ENCODE results near the gene PDZD8.

DNA sequence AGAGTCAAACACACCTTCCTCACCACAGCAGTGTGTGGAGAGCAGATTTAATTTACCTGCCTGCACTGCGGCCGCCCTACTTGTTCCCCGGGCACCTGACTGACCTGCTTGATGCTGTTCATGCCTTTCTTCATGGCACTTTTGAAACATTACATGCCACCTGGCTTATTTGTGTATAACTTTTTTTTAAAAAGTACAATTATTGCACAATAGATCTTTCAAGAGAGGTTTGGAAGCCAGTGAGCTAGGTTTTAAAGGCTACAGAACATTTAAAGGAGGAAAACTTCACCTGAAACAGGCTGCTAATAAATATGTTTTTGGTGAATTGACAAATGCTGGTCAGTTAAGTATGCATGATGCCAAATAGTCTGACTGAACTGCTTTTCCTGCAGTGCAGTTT lies 101.3 kb downstream of the PDZD8 start:
- TF ChIP-seq, protein P1, sequence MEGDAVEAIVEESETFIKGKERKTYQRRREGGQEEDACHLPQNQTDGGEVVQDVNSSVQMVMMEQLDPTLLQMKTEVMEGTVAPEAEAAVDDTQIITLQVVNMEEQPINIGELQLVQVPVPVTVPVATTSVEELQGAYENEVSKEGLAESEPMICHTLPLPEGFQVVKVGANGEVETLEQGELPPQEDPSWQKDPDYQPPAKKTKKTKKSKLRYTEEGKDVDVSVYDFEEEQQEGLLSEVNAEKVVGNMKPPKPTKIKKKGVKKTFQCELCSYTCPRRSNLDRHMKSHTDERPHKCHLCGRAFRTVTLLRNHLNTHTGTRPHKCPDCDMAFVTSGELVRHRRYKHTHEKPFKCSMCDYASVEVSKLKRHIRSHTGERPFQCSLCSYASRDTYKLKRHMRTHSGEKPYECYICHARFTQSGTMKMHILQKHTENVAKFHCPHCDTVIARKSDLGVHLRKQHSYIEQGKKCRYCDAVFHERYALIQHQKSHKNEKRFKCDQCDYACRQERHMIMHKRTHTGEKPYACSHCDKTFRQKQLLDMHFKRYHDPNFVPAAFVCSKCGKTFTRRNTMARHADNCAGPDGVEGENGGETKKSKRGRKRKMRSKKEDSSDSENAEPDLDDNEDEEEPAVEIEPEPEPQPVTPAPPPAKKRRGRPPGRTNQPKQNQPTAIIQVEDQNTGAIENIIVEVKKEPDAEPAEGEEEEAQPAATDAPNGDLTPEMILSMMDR (IDR thresholded peaks at IDR 0.05; ENCODE audit: poor library complexity, severe bottlenecking): no peak
- TF ChIP-seq EZH2 (IDR thresholded peaks at IDR 0.05; ENCODE audit: borderline replicate concordance, insufficient read depth, low read length, poor library complexity, severe bottlenecking): no peak
- TF ChIP-seq, protein P2, sequence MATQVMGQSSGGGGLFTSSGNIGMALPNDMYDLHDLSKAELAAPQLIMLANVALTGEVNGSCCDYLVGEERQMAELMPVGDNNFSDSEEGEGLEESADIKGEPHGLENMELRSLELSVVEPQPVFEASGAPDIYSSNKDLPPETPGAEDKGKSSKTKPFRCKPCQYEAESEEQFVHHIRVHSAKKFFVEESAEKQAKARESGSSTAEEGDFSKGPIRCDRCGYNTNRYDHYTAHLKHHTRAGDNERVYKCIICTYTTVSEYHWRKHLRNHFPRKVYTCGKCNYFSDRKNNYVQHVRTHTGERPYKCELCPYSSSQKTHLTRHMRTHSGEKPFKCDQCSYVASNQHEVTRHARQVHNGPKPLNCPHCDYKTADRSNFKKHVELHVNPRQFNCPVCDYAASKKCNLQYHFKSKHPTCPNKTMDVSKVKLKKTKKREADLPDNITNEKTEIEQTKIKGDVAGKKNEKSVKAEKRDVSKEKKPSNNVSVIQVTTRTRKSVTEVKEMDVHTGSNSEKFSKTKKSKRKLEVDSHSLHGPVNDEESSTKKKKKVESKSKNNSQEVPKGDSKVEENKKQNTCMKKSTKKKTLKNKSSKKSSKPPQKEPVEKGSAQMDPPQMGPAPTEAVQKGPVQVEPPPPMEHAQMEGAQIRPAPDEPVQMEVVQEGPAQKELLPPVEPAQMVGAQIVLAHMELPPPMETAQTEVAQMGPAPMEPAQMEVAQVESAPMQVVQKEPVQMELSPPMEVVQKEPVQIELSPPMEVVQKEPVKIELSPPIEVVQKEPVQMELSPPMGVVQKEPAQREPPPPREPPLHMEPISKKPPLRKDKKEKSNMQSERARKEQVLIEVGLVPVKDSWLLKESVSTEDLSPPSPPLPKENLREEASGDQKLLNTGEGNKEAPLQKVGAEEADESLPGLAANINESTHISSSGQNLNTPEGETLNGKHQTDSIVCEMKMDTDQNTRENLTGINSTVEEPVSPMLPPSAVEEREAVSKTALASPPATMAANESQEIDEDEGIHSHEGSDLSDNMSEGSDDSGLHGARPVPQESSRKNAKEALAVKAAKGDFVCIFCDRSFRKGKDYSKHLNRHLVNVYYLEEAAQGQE (IDR thresholded peaks at IDR 0.05; ENCODE audit: borderline replicate concordance): no peak
